ENCODE results near the gene LRMDA. TPM values are rescaled to one million over a fixed set of nuclear protein-coding genes. Genes with fewer than 3 reads are reported as not detected.

Gene LRMDA
- total and polyA plus RNA-seq, 10 of the 15 experiments (the other 5 are each of a cell fraction or from before 2014, with no cell fraction given), result 0.07 to 0.54 (median 0.29) TPM; not detected in 4

- in situ Hi-C loops (cut with MboI) (no loop called here), intact Hi-C loops (cut with micrococcal nuclease; ENCODE audit: unreplicated experiment) (loop anchor here (5.0 to 10.0 kb wide), 4 partner anchors 243 to 897 kb away; partner anchors contain the start of gene ZNF503)
- no peaks in the 10 kb centered on the region for H3K9me3 ChIP-seq (replicated peaks; ENCODE audit: control insufficient read depth, insufficient read depth, low read length)
- ChIA-PET RAD21 (ENCODE audit: unreplicated experiment) (interaction anchor here (1.9 to 3.2 kb wide), 3 partner anchors 95 to 265 kb away, joined by 9 to 15 read pairs (median 9); no protein-coding TSS in a partner anchor), CTCF (interaction anchor here (3.1 kb wide), 1 partner anchor 215 kb away, joined by 18 read pairs; no protein-coding TSS in a partner anchor), POLR2A (no interaction called here), SMC1A (ENCODE audit: uncharacterized antibody, unreplicated experiment) (interaction anchor here (1.1 kb wide), 1 partner anchor 9 kb away, joined by 6 read pairs; no protein-coding TSS in a partner anchor)
- DNase-seq (ENCODE audit: low read depth, low spot score) (no peak), ATAC-seq (no peak), FAIRE-seq (no peak)
- no peaks in the 10 kb centered on the region for H3K4me1 ChIP-seq (ENCODE audit: control insufficient read depth, insufficient read depth, low read length)
- H2AFZ ChIP-seq (ENCODE audit: control insufficient read depth, low read depth, low read length), result no peak overlapping the region
- no TSS peak for BruUV-seq (replicated peaks)
- H3K27ac ChIP-seq (ENCODE audit: control insufficient read depth, insufficient read depth), result no peak overlapping the region
- H3K4me3 ChIP-seq, result no peak overlapping the region
- TF ChIP-seq CBFB (IDR thresholded peaks at IDR 0.05; ENCODE audit: low read depth) (no peak), TAF1 (IDR thresholded peaks at IDR 0.05; ENCODE audit: borderline replicate concordance, low read depth, low read length) (no peak), BCLAF1 (IDR thresholded peaks at IDR 0.05) (no peak), NFYB (IDR thresholded peaks at IDR 0.05; ENCODE audit: insufficient read depth, low read depth, low read length) (no peak), STAT3 (IDR thresholded peaks at IDR 0.05; ENCODE audit: low read depth, low read length) (no peak), HSF1 (IDR thresholded peaks at IDR 0.05; ENCODE audit: low read depth, low read length) (no peak), ATF7 (IDR thresholded peaks at IDR 0.05; ENCODE audit: low read depth) (no peak), SMAD5 (IDR thresholded peaks at IDR 0.05; ENCODE audit: low read depth) (no peak), KAT2A (conservative IDR thresholded peaks at IDR 0.05; ENCODE audit: control insufficient read depth, low read depth, low read length) (no peak), YY1 (IDR thresholded peaks at IDR 0.05; ENCODE audit: low read depth, low read length) (no peak), USF2 (IDR thresholded peaks at IDR 0.05; ENCODE audit: borderline replicate concordance, low read depth, low read length) (no peak), CBX5 (IDR thresholded peaks at IDR 0.05; ENCODE audit: low read depth) (no peak), JUNB (IDR thresholded peaks at IDR 0.05) (no peak), RBBP5 (conservative IDR thresholded peaks at IDR 0.05) (no peak), SMAD1 (IDR thresholded peaks at IDR 0.05; ENCODE audit: low read depth, partially characterized antibody) (no peak), TCF7 (IDR thresholded peaks at IDR 0.05; ENCODE audit: borderline replicate concordance) (no peak), TCF12 (IDR thresholded peaks at IDR 0.05; ENCODE audit: low read depth, low read length) (no peak), SUZ12 (IDR thresholded peaks at IDR 0.05; ENCODE audit: unreplicated experiment) (no peak), ZBTB33 (IDR thresholded peaks at IDR 0.05) (no peak), ZSCAN29 (IDR thresholded peaks at IDR 0.05) (no peak)
- H3K36me3 ChIP-seq (ENCODE audit: control insufficient read depth in 2 of 2, insufficient read depth in 2 of 2, low read length in 1 of 2), result no peaks in the 10 kb centered on the region
- no peak overlapping the region for H3K4me2 ChIP-seq (ENCODE audit: control insufficient read depth, insufficient read depth)
- H3K79me2 ChIP-seq (ENCODE audit: control insufficient read depth, insufficient read depth, low read length), result no peaks in the 10 kb centered on the region
- no peaks in the 10 kb centered on the region for H4K20me1 ChIP-seq (ENCODE audit: control insufficient read depth, insufficient read depth)
- no peak overlapping the region for H3K9ac ChIP-seq (ENCODE audit: control insufficient read depth, insufficient read depth, low read length)
- 0% methylated on average over 3 of the region's 3 CpGs for WGBS (ENCODE audit: insufficient coverage, insufficient replicate concordance, low lambda C conversion rate, missing lambda C conversion rate)
- no peaks in the 10 kb centered on the region for H3K27me3 ChIP-seq (replicated peaks in 1 of 2; ENCODE audit: control insufficient read depth in 2 of 2, insufficient read depth in 2 of 2, low read length in 1 of 2)
Observed at GRCh38 chr10:76301950-76302349, 870.5 kb downstream of the LRMDA start.

Data from GM12878 (cell line).